ENCODE results near the gene GTF2H1. TPM values are rescaled to one million over a fixed set of nuclear protein-coding genes. Genes with fewer than 3 reads are reported as not detected.

Gene GTF2H1
- total and polyA plus RNA-seq, 9 of the 15 experiments (the other 6 are each of a cell fraction or from before 2014, with no cell fraction given), result 56.9 to 126 (median 92.1) TPM

DNA sequence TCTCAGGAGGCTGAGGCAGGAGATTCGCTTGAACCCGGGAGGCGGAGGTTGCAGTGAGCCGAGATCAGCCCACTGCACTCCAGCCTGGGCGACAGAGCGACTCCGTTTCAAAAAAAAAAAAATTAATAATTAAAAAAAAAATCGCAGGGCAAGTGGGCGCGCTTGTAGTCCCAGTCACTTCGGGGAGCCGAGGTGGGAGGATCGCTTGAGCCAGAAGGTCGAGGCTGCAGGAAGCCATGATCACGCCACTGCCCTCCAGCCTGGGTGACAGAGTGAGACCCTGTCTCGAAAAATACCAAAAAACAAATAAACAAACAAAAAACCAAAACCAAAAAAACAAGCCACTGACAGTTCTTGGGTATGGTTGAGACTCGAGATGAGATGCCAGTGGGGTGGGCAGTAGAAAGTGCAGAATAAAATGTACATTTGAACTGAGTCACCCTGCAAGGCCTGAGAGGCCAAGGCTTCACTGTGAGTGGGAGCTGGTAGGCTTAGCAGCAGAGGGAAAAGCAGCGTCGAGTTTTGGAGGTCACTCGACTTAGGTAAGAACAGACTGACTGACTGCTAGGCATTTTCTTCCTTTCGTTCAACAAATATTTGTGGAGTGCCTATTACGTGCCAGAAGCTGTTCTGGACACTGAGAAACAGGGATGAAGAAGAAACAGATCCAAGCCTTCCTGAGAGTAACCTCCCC lies 71.4 kb downstream of the GTF2H1 start (continued):
- TF ChIP-seq NFRKB (IDR thresholded peaks at IDR 0.05; ENCODE audit: low read depth), result peak; percentile 54
- TF ChIP-seq, protein P1, sequence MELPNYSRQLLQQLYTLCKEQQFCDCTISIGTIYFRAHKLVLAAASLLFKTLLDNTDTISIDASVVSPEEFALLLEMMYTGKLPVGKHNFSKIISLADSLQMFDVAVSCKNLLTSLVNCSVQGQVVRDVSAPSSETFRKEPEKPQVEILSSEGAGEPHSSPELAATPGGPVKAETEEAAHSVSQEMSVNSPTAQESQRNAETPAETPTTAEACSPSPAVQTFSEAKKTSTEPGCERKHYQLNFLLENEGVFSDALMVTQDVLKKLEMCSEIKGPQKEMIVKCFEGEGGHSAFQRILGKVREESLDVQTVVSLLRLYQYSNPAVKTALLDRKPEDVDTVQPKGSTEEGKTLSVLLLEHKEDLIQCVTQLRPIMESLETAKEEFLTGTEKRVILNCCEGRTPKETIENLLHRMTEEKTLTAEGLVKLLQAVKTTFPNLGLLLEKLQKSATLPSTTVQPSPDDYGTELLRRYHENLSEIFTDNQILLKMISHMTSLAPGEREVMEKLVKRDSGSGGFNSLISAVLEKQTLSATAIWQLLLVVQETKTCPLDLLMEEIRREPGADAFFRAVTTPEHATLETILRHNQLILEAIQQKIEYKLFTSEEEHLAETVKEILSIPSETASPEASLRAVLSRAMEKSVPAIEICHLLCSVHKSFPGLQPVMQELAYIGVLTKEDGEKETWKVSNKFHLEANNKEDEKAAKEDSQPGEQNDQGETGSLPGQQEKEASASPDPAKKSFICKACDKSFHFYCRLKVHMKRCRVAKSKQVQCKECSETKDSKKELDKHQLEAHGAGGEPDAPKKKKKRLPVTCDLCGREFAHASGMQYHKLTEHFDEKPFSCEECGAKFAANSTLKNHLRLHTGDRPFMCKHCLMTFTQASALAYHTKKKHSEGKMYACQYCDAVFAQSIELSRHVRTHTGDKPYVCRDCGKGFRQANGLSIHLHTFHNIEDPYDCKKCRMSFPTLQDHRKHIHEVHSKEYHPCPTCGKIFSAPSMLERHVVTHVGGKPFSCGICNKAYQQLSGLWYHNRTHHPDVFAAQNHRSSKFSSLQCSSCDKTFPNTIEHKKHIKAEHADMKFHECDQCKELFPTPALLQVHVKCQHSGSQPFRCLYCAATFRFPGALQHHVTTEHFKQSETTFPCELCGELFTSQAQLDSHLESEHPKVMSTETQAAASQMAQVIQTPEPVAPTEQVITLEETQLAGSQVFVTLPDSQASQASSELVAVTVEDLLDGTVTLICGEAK (IDR thresholded peaks at IDR 0.05), result peak; percentile 41
- TF ChIP-seq, protein P1 (CRISPR knock-in tag; IDR thresholded peaks at IDR 0.05), result no peak
- 0 out of 2 replicates have a peak, but pooled peaks have one; percentile 33 for TF ChIP-seq MECOM (CRISPR knock-in tag; IDR thresholded peaks at IDR 0.05)
- no peak for TF ChIP-seq MCM3 (IDR thresholded peaks at IDR 0.05)
- TF ChIP-seq, protein P2, sequence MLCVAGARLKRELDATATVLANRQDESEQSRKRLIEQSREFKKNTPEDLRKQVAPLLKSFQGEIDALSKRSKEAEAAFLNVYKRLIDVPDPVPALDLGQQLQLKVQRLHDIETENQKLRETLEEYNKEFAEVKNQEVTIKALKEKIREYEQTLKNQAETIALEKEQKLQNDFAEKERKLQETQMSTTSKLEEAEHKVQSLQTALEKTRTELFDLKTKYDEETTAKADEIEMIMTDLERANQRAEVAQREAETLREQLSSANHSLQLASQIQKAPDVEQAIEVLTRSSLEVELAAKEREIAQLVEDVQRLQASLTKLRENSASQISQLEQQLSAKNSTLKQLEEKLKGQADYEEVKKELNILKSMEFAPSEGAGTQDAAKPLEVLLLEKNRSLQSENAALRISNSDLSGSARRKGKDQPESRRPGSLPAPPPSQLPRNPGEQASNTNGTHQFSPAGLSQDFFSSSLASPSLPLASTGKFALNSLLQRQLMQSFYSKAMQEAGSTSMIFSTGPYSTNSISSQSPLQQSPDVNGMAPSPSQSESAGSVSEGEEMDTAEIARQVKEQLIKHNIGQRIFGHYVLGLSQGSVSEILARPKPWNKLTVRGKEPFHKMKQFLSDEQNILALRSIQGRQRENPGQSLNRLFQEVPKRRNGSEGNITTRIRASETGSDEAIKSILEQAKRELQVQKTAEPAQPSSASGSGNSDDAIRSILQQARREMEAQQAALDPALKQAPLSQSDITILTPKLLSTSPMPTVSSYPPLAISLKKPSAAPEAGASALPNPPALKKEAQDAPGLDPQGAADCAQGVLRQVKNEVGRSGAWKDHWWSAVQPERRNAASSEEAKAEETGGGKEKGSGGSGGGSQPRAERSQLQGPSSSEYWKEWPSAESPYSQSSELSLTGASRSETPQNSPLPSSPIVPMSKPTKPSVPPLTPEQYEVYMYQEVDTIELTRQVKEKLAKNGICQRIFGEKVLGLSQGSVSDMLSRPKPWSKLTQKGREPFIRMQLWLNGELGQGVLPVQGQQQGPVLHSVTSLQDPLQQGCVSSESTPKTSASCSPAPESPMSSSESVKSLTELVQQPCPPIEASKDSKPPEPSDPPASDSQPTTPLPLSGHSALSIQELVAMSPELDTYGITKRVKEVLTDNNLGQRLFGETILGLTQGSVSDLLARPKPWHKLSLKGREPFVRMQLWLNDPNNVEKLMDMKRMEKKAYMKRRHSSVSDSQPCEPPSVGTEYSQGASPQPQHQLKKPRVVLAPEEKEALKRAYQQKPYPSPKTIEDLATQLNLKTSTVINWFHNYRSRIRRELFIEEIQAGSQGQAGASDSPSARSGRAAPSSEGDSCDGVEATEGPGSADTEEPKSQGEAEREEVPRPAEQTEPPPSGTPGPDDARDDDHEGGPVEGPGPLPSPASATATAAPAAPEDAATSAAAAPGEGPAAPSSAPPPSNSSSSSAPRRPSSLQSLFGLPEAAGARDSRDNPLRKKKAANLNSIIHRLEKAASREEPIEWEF (CRISPR knock-in tag; IDR thresholded peaks at IDR 0.05), result peak; percentile 84; the same call in 1 of the 2 replicates
- TF ChIP-seq, protein P3, sequence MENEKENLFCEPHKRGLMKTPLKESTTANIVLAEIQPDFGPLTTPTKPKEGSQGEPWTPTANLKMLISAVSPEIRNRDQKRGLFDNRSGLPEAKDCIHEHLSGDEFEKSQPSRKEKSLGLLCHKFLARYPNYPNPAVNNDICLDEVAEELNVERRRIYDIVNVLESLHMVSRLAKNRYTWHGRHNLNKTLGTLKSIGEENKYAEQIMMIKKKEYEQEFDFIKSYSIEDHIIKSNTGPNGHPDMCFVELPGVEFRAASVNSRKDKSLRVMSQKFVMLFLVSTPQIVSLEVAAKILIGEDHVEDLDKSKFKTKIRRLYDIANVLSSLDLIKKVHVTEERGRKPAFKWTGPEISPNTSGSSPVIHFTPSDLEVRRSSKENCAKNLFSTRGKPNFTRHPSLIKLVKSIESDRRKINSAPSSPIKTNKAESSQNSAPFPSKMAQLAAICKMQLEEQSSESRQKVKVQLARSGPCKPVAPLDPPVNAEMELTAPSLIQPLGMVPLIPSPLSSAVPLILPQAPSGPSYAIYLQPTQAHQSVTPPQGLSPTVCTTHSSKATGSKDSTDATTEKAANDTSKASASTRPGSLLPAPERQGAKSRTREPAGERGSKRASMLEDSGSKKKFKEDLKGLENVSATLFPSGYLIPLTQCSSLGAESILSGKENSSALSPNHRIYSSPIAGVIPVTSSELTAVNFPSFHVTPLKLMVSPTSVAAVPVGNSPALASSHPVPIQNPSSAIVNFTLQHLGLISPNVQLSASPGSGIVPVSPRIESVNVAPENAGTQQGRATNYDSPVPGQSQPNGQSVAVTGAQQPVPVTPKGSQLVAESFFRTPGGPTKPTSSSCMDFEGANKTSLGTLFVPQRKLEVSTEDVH (IDR thresholded peaks at IDR 0.05; ENCODE audit: low read depth, partially characterized antibody), result no peak
- TF ChIP-seq ZNF224 (CRISPR knock-in tag; IDR thresholded peaks at IDR 0.05), result no peak

Measured in K562 (cell line).